ENCODE data around the gene IL31RA.

Gene IL31RA

DNA sequence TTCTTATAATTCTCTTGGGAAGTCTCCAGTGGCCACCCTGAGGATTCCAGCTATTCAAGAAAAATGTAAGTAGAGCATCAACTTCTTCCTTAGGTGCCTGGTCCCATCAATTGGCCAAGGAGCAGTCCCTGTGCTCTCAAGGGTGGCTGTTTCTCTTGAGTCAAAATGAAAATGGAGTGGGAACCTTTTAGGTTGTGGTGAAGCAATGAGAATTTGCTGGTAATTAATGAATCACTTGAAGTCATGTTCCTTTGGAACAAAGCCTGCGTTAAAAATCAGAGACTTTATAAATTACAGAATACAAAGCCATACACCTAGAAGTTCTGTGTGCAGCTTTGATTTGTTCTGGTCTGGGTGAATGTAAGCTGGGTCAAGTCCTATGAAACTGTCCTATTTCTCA, 48.9 kb downstream of the IL31RA start:
- Histone ChIP-seq H3K79me2 (ENCODE audit: insufficient read depth, low read length) (no peaks in the 10 kb centered on the region), H3K4me2 (ENCODE audit: low read depth, low read length, poor library complexity, severe bottlenecking) (no peak overlapping the region), H3K9me2 (replicated peaks; ENCODE audit: low read depth, low read length) (no peaks in the 10 kb centered on the region), H3K9ac (ENCODE audit: low read depth, low read length, poor library complexity, severe bottlenecking) (no peak overlapping the region), H3K9me3 (ENCODE audit: insufficient read depth, low read depth, low read length) (no peaks in the 10 kb centered on the region), H2AFZ (ENCODE audit: low read length) (no peak overlapping the region), H3K4me3 (ENCODE audit: low read length, poor library complexity, severe bottlenecking) (no peak overlapping the region), H3K4me1 (ENCODE audit: insufficient read depth, low read length, poor library complexity, severe bottlenecking) (peaks cover 13% of the 10 kb centered on the region), H3K27me3 (ENCODE audit: insufficient read depth, low read length, poor library complexity, severe bottlenecking) (no peaks in the 10 kb centered on the region), H3K36me3 (ENCODE audit: insufficient read depth, low read length) (no peaks in the 10 kb centered on the region), H3F3A (ENCODE audit: low read depth) (no peaks in the 10 kb centered on the region), H4K20me1 (ENCODE audit: insufficient read depth, low read length, poor library complexity, severe bottlenecking) (no peaks in the 10 kb centered on the region)
- TF ChIP-seq EZH2phosphoT487 (IDR thresholded peaks at IDR 0.05; ENCODE audit: borderline replicate concordance) = no peak
- TF ChIP-seq, protein P1, sequence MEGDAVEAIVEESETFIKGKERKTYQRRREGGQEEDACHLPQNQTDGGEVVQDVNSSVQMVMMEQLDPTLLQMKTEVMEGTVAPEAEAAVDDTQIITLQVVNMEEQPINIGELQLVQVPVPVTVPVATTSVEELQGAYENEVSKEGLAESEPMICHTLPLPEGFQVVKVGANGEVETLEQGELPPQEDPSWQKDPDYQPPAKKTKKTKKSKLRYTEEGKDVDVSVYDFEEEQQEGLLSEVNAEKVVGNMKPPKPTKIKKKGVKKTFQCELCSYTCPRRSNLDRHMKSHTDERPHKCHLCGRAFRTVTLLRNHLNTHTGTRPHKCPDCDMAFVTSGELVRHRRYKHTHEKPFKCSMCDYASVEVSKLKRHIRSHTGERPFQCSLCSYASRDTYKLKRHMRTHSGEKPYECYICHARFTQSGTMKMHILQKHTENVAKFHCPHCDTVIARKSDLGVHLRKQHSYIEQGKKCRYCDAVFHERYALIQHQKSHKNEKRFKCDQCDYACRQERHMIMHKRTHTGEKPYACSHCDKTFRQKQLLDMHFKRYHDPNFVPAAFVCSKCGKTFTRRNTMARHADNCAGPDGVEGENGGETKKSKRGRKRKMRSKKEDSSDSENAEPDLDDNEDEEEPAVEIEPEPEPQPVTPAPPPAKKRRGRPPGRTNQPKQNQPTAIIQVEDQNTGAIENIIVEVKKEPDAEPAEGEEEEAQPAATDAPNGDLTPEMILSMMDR (conservative IDR thresholded peaks at IDR 0.05; ENCODE audit: low read length) = no peak

DNA sequence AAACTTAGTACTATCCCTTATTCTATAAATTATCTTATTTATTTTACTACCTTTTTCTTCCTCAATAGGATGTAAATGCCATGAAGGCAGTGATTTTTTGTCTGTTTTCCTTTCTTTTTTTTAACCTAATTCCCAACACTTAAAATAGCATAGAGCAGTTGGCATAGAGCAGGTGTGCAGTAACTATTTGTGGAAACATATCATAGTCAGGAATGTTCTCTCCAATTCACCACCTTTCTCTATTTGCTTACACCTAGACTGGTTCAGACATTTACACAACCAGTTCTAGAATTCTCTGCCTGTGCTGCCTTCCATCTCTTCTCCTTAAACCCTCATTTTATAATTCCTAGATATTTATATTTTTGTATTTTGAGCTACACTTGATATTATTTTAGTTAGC, 49.6 kb downstream of the IL31RA start:
- H2AFZ ChIP-seq (ENCODE audit: low read length) = no peak overlapping the region
- no peaks in the 10 kb centered on the region for H3K9me2 ChIP-seq (replicated peaks; ENCODE audit: low read depth, low read length)
- no peaks in the 10 kb centered on the region for H3K79me2 ChIP-seq (ENCODE audit: insufficient read depth, low read length)
- no peak overlapping the region for H3K4me2 ChIP-seq (ENCODE audit: low read depth, low read length, poor library complexity, severe bottlenecking)
- peaks cover 13% of the 10 kb centered on the region for H3K4me1 ChIP-seq (ENCODE audit: insufficient read depth, low read length, poor library complexity, severe bottlenecking)
- H3K27me3 ChIP-seq (ENCODE audit: insufficient read depth, low read length, poor library complexity, severe bottlenecking) = no peaks in the 10 kb centered on the region
- no peaks in the 10 kb centered on the region for H3F3A ChIP-seq (ENCODE audit: low read depth)
- no peaks in the 10 kb centered on the region for H3K9me3 ChIP-seq (ENCODE audit: insufficient read depth, low read depth, low read length)
- no peaks in the 10 kb centered on the region for H3K36me3 ChIP-seq (ENCODE audit: insufficient read depth, low read length)
- H4K20me1 ChIP-seq (ENCODE audit: insufficient read depth, low read length, poor library complexity, severe bottlenecking) = no peaks in the 10 kb centered on the region
- TF ChIP-seq, protein P1 (conservative IDR thresholded peaks at IDR 0.05; ENCODE audit: low read length) = no peak
- no peak for TF ChIP-seq EZH2phosphoT487 (IDR thresholded peaks at IDR 0.05; ENCODE audit: borderline replicate concordance)
- no peak overlapping the region for H3K4me3 ChIP-seq (ENCODE audit: low read length, poor library complexity, severe bottlenecking)
- no peak overlapping the region for H3K9ac ChIP-seq (ENCODE audit: low read depth, low read length, poor library complexity, severe bottlenecking)

DNA sequence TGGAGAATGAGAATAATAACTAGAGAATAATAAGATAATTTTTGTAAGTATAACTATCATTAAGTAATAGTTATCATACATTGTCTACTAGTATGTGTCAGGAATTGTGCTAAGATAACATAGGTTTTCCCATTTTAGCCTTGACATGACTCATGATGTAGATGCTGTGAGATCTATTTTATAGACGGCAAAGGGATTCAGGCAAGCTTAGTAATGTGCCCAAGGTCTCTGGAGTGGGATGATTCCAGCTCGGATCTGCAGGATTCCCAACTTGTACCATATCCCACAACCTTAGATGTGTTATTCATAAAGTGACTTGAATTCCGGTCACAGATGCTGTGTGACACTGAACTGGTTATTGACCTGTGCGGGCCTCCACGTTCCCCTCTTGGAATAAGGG, 51.5 kb downstream of the IL31RA start:
- H3K9me2 ChIP-seq (replicated peaks; ENCODE audit: low read depth, low read length) = no peaks in the 10 kb centered on the region
- no peaks in the 10 kb centered on the region for H3K9me3 ChIP-seq (ENCODE audit: insufficient read depth, low read depth, low read length)
- no peak for TF ChIP-seq EZH2phosphoT487 (IDR thresholded peaks at IDR 0.05; ENCODE audit: borderline replicate concordance)
- TF ChIP-seq, protein P1 (conservative IDR thresholded peaks at IDR 0.05; ENCODE audit: low read length) = no peak
- no peaks in the 10 kb centered on the region for H3K79me2 ChIP-seq (ENCODE audit: insufficient read depth, low read length)
- H2AFZ ChIP-seq (ENCODE audit: low read length) = no peak overlapping the region
- peaks cover 13% of the 10 kb centered on the region for H3K4me1 ChIP-seq (ENCODE audit: insufficient read depth, low read length, poor library complexity, severe bottlenecking)
- H3F3A ChIP-seq (ENCODE audit: low read depth) = no peaks in the 10 kb centered on the region
- peak overlapping the region; percentile 49 for H3K4me2 ChIP-seq (ENCODE audit: low read depth, low read length, poor library complexity, severe bottlenecking)
- no peaks in the 10 kb centered on the region for H4K20me1 ChIP-seq (ENCODE audit: insufficient read depth, low read length, poor library complexity, severe bottlenecking)
- H3K4me3 ChIP-seq (ENCODE audit: low read length, poor library complexity, severe bottlenecking) = no peak overlapping the region
- H3K9ac ChIP-seq (ENCODE audit: low read depth, low read length, poor library complexity, severe bottlenecking) = no peak overlapping the region
- no peaks in the 10 kb centered on the region for H3K27me3 ChIP-seq (ENCODE audit: insufficient read depth, low read length, poor library complexity, severe bottlenecking)
- no peaks in the 10 kb centered on the region for H3K36me3 ChIP-seq (ENCODE audit: insufficient read depth, low read length)
